Smooth muscle cell (in vitro differentiated cells): ENCODE data around the gene BMP7. TPM values are rescaled to one million over a fixed set of nuclear protein-coding genes. Genes with fewer than 3 reads are reported as not detected.

ENCODE experiments used
- DNase-seq: peaks from one replicate; lab custom pipeline; 2025; ENCODE audit not compliant: unreplicated experiment; lab: John Stamatoyannopoulos, UW
- H2AFZ ChIP-seq: fragments of 200-600 bp; sonication (generic); 2 replicates; pipeline ENCODE4 v1.6.0; 2016; ENCODE audit warnings: antibody characterized with exemption, low read depth, mild to moderate bottlenecking
- H3F3A ChIP-seq: fragments of 200-600 bp; sonication (generic); 2 replicates; pipeline ENCODE4 v1.6.0; 2017; ENCODE audit warnings: antibody characterized with exemption, low read depth
- H3K27ac ChIP-seq: fragments of 200-600 bp; sonication (generic); 2 replicates; pipeline ENCODE4 v1.5.1; 2016; ENCODE audit warnings: low read depth, mild to moderate bottlenecking
- H3K27me3 ChIP-seq: fragments of 200-600 bp; sonication (generic); 2 replicates; pipeline ENCODE4 v1.6.1; 2016; ENCODE audit warnings: low read depth, mild to moderate bottlenecking
- H3K36me3 ChIP-seq: fragments of 200-600 bp; sonication (generic); 2 replicates; pipeline ENCODE4 v1.5.1; 2016; ENCODE audit warnings: low read depth
- H3K4me1 ChIP-seq: fragments of 200-600 bp; sonication (generic); 2 replicates; pipeline ENCODE4 v1.5.1; 2016; ENCODE audit warnings: low read depth
- H3K4me2 ChIP-seq: fragments of 200-600 bp; sonication (generic); 2 replicates; pipeline ENCODE4 v1.6.0; 2016; ENCODE audit warnings: mild to moderate bottlenecking
- H3K4me3 ChIP-seq: fragments of 200-600 bp; sonication (generic); 2 replicates; pipeline ENCODE4 v1.5.1; 2016; ENCODE audit warnings: mild to moderate bottlenecking
- H3K79me2 ChIP-seq: fragments of 200-600 bp; sonication (generic); 2 replicates; pipeline ENCODE4 v1.6.0; 2016; ENCODE audit warnings: low read depth, mild to moderate bottlenecking
- H3K9ac ChIP-seq: fragments of 200-600 bp; sonication (generic); 2 replicates; pipeline ENCODE4 v1.6.0; 2016; ENCODE audit warnings: low read depth
- H3K9me3 ChIP-seq: fragments of 200-600 bp; sonication (generic); replicated peaks from 2 replicates; pipeline ENCODE4 v1.5.1; 2016; ENCODE audit warnings: low read depth
- H4K20me1 ChIP-seq: fragments of 200-600 bp; sonication (generic); 2 replicates; pipeline ENCODE4 v1.6.0; 2016; ENCODE audit warnings: low read depth
- CTCF ChIP-seq: fragments of 200-600 bp; sonication (generic); IDR thresholded peaks from 2 replicates; pipeline ENCODE4 v1.5.1; 2017; ENCODE audit warnings: borderline replicate concordance, mild to moderate bottlenecking, antibody characterized with exemption; ENCODE audit not compliant: insufficient read depth, poor library complexity, severe bottlenecking
- WGBS: methylation state at CpG from one replicate; pipeline ENCODE4 v1.1.7; 2016; ENCODE audit warnings: low lambda C conversion rate; 5-methylcytosine and 5-hydroxymethylcytosine counted together
- polyA plus RNA-seq: library from polyadenylated mRNA; unstranded; fragments of >200 nt; fragmentation: Nextera tagmentation; extraction: Ambion mirVana; gene quantifications from 2 replicates; pipeline ENCODE4 v1.2.1, GENCODE V29; 2016
- total RNA-seq: library from RNA; depleted of rRNA; stranded (reverse); fragments of >200 nt; gene quantifications from 2 replicates; pipeline ENCODE4 v1.2.3, GENCODE V29; 2014

Gene BMP7
- total and polyA plus RNA-seq, 2 experiments from 2014 or later: 18.1 to 28.3 TPM

DNA sequence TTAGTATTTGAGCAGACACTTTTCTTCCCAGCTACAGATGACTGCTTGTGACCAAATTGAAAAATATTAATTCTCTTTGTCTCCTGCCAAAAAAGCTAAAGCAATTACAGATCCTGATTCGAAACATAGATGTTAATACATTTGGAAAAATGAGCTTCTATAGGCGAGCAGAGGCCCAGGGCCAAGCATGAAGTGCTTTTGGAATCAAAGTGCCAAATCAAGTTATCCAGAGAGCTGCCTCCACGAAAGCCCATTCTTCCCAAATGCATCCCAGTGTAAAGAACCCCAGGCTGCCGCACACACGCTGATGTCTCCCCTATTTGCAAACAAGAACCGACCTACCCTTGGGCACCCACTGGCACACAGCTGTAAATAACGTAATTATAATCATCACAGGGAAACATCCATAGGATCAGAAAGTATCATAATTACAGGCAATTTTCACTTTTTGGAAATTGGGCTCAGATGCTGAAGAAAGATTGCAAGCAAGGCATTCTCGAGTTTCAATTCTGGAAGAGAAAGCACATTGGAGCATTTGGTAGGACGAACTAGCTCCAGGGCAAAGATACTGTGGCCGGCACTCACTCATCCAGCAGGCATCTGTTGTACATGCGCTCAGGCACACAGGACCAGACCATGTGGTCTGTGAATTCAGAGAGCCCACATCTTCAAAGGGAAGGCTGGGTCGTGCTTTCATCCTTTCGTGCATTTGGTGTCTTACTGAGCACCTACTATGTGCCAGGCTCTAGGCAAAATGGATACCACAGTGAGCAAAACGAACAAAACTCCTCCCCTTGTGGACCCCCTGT is 45.9 kb downstream of the BMP7 start:
- Histone ChIP-seq H3K27me3 (no peaks in the 10 kb centered on the region), H4K20me1 (no peaks in the 10 kb centered on the region), H3K9ac (no peak overlapping the region), H3K4me2 (no peak overlapping the region), H2AFZ (no peak overlapping the region), H3F3A (no peaks in the 10 kb centered on the region), H3K4me1 (peaks cover 15% of the 10 kb centered on the region), H3K9me3 (no peaks in the 10 kb centered on the region), H3K27ac (no peak overlapping the region), H3K4me3 (no peak overlapping the region), H3K36me3 (no peaks in the 10 kb centered on the region), H3K79me2 (no peaks in the 10 kb centered on the region)
- no peak for TF ChIP-seq CTCF
- no peak for DNase-seq
- 67% methylated on average over 14 of the region's 14 CpGs for WGBS

- no peak overlapping the region for H3K27ac ChIP-seq
- H3K36me3 ChIP-seq: no peaks in the 10 kb centered on the region
- H2AFZ ChIP-seq: no peak overlapping the region
- H3F3A ChIP-seq: no peaks in the 10 kb centered on the region
- H3K4me3 ChIP-seq: no peak overlapping the region
- peaks cover 2% of the 10 kb centered on the region for H3K4me1 ChIP-seq
- no peaks in the 10 kb centered on the region for H3K79me2 ChIP-seq
- no peaks in the 10 kb centered on the region for H3K9me3 ChIP-seq
- H3K9ac ChIP-seq: no peak overlapping the region
- H3K4me2 ChIP-seq: no peak overlapping the region
- no peak for DNase-seq
- no peaks in the 10 kb centered on the region for H3K27me3 ChIP-seq
- 90% methylated on average over 11 of the region's 11 CpGs for WGBS
- H4K20me1 ChIP-seq: no peaks in the 10 kb centered on the region
- TF ChIP-seq CTCF: no peak
Observed at GRCh38 chr20:57219071-57219677, 47.3 kb downstream of the BMP7 start.

DNA sequence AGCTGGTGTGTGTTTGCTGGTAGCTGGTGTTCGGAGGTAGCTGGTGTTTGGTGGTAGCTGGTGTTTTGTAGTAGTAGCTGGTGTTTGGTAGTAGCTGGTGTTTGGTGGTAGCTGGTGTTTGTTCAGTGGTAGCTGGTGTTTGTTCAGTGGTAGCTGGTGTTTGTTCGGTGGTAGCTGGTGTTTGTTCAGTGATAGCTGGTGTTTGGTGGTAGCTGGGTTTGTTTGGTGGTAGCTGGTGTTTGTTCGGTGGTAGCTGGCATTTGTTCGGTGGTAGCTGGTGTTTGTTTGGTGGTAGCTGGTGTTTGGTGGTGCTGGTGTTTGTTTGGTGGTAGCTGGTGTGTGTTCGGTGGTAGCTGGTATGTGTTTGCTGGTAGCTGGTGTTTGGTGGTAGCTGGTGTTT is 48.0 kb downstream of the BMP7 start:
- H3K9me3 ChIP-seq: no peaks in the 10 kb centered on the region
- no peak overlapping the region for H3K4me2 ChIP-seq
- WGBS: 94% methylated on average over 5 of the region's 5 CpGs
- H2AFZ ChIP-seq: no peak overlapping the region
- H3K79me2 ChIP-seq: no peaks in the 10 kb centered on the region
- H3K27me3 ChIP-seq: no peaks in the 10 kb centered on the region
- DNase-seq: no peak
- no peaks in the 10 kb centered on the region for H3K36me3 ChIP-seq
- TF ChIP-seq CTCF: no peak
- no peaks in the 10 kb centered on the region for H3K4me1 ChIP-seq
- no peaks in the 10 kb centered on the region for H3F3A ChIP-seq
- H4K20me1 ChIP-seq: no peaks in the 10 kb centered on the region
- H3K27ac ChIP-seq: no peak overlapping the region
- no peak overlapping the region for H3K4me3 ChIP-seq
- H3K9ac ChIP-seq: no peak overlapping the region
